Pancreas (tissue), 10 donors: Measurements from ENCODE around the gene CACNA2D3. TPM values are rescaled to one million over a fixed set of nuclear protein-coding genes. Genes with fewer than 3 reads are reported as not detected.

ENCODE experiments used
- ATAC-seq, 4 donors: fragments of 200-7000 bp; cut with Tn5 transposase; one replicate each; pipeline versions ENCODE4 v1.8.0 to v1.9.1; 2020; ENCODE audit warnings: mild to moderate bottlenecking in 4 of 4, moderate library complexity in 4 of 4
- DNase-seq, 6 donors: peaks; one replicate each; pipeline ENCODE4 v3.0.0-alpha.2; 2020
- FAIRE-seq: peaks from 2 replicates; lab custom pipeline; 2012; peaks lifted over from hg19 to GRCh38; lab: Jason Lieb, UNC
- H3K27ac ChIP-seq, 4 donors: fragments of 200-600 bp; sonication (generic); 1 replicate in 3 of 4; 2 replicates in 1 of 4; pipeline versions ENCODE4 v1.5.0 to v1.8.0; 2020
- H3K27me3 ChIP-seq, 4 donors: fragments of 200-600 bp; one replicate each; pipeline ENCODE4 v1.8.0; 2021
- H3K36me3 ChIP-seq, 3 donors: fragments of 200-600 bp; sonication (generic) in 1 of 3; one replicate each; pipeline versions ENCODE4 v1.5.0 to v1.8.0; 2020 to 2021
- H3K4me1 ChIP-seq, 3 donors: fragments of 200-600 bp; one replicate each; pipeline ENCODE4 v1.8.0; 2021
- H3K4me3 ChIP-seq, 4 donors: fragments of 200-600 bp; sonication (generic) in 2 of 4; one replicate each; pipeline versions ENCODE4 v1.5.0 to v1.8.0; 2020 to 2021
- H3K9me3 ChIP-seq, 4 donors: fragments of 200-600 bp; one replicate each; pipeline ENCODE4 v1.8.0; 2021
- WGBS, 2 donors: extraction: QIAGEN DNeasy Blood & Tissue Kit; methylation state at CpG; one replicate each; pipeline ENCODE4 v1.1.7; 2013; 5-methylcytosine and 5-hydroxymethylcytosine counted together
- intact Hi-C, 3 donors: fragments of 100-400 bp; cut with DNase I; formaldehyde crosslinking; loops; one replicate each; pipeline versions ENCODE4 v1.11.1 to v1.14.2; 2022
- polyA plus RNA-seq, 2 donors: library from polyadenylated mRNA; stranded (reverse); fragments of 200-250 nt; gene quantifications; one replicate each; pipeline ENCODE4 v1.2.3, GENCODE V29; 2013
- total RNA-seq, 6 donors: library from RNA; stranded (reverse); fragmentation: NEBNext Ultra II Directional in 4 of 6; extraction: Animal tissue kit (Norgen Biotek cat#: 25700) in 4 of 6; gene quantifications; one replicate each; pipeline versions ENCODE4 v1.2.1 to v1.2.4, GENCODE V29; 2021 to 2023
- TF ChIP-seq, protein P1 (sequence below), 4 donors: fragments of 200-600 bp; sonication (generic) in 3 of 4; IDR thresholded peaks; one replicate each; pipeline versions ENCODE4 v1.5.0 to v1.8.0; 2021; ENCODE audit warnings: antibody characterized with exemption in 4 of 4
- donor health status: healthy with polysubstance abuse.
- donor health status: DM: no; HTN: no; CAD: no; lungs with moderate emphysema.
- donor health status: DM: no; HTN: no; CAD: no.
- donor health status: control.
- donor health status: control.
- donor health status: Bipolar disorder and iron deficiency.
- donor health status: DM: yes; HTN: yes; CAD: no.
- donor health status: DM: no; HTN: no; CAD: no.
- donor health status: DM: no; HTN: no; CAD: no.
- donor health status: DM: yes; HTN: yes; CAD: no.

CACNA2D3 gene
- total and polyA plus RNA-seq, 8 donors = 0.19 to 0.75 (median 0.37) TPM; not detected in 2

DNA sequence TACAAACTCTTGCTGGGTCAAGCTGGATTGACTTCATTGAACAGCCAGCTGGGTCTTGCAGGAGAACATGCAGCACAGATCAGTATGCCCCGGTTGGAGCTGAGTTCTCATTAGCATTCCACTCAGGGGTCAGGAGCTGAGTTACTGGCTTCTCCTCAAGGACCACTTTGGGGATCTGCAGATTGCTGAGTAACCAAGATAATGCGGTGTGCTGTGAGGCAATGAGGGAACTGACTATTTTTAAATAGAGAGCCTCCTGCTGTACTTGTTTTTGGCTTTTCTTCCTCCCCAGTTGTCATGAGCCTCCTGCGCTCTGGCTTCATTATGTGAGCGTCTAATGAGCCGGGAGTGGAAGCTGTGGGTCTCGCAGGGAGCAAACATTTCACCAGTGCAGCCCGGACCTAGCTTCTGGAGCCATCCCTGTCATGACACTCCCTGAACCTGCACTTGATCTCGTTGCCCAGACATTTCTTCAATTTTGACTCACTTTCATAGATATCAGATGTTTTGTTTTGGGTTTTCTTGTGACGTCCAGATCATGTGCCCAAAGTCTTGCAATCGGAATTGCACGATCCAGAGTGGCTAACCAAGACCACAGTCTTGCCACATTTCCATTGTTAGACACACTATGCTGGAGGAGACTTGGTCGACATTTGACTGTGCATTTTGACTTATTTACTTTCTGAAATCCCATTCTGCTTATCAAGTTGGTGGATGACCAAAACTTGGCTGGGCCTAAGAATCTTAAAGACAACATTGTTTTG lies 478.3 kb downstream of the CACNA2D3 start:
- Histone ChIP-seq H3K27me3 (no peaks in the 10 kb centered on the region), H3K4me1 (no peaks in the 10 kb centered on the region), H3K4me3 (no peak overlapping the region), H3K9me3 (no peaks in the 10 kb centered on the region), H3K36me3 (no peaks in the 10 kb centered on the region), H3K27ac (no peak overlapping the region)
- DNase-seq = no peak
- 50 to 56% methylated on average over 12 of the region's 12 CpGs for WGBS, 2 donors
- ATAC-seq = no peak
- no peak for FAIRE-seq
- TF ChIP-seq, protein P1, sequence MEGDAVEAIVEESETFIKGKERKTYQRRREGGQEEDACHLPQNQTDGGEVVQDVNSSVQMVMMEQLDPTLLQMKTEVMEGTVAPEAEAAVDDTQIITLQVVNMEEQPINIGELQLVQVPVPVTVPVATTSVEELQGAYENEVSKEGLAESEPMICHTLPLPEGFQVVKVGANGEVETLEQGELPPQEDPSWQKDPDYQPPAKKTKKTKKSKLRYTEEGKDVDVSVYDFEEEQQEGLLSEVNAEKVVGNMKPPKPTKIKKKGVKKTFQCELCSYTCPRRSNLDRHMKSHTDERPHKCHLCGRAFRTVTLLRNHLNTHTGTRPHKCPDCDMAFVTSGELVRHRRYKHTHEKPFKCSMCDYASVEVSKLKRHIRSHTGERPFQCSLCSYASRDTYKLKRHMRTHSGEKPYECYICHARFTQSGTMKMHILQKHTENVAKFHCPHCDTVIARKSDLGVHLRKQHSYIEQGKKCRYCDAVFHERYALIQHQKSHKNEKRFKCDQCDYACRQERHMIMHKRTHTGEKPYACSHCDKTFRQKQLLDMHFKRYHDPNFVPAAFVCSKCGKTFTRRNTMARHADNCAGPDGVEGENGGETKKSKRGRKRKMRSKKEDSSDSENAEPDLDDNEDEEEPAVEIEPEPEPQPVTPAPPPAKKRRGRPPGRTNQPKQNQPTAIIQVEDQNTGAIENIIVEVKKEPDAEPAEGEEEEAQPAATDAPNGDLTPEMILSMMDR (IDR thresholded peaks at IDR 0.05) = no peak
- intact Hi-C loops = no loop called here

DNA sequence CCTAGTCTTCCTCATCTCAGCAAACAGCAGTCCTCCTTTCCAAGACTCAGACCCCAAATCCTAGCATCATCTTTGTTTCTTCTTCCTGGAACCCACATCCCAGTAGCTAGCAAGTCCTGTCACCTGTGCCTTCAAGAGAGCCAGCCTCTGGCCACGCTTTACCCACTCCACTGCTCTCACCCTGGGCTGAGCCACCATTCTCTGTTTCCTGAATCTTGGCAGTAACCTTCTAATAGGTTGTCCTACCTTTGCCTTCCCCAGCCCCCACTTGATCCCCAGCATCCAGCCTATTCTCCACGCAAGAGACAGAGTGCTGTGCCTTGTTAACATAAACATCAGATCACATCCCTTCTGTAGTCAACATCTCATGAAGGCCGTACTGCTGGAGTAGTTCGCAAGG lies 482.1 kb downstream of the CACNA2D3 start:
- no peaks in the 10 kb centered on the region for H3K9me3 ChIP-seq
- no peak overlapping the region for H3K4me3 ChIP-seq
- no peaks in the 10 kb centered on the region for H3K27me3 ChIP-seq
- no peaks in the 10 kb centered on the region for H3K36me3 ChIP-seq
- H3K4me1 ChIP-seq = no peaks in the 10 kb centered on the region
- no peak for DNase-seq
- FAIRE-seq = no peak
- no peak for ATAC-seq
- TF ChIP-seq, protein P1 (IDR thresholded peaks at IDR 0.05) = no peak
- 81 to 83% methylated on average over 4 of the region's 4 CpGs for WGBS, 2 donors
- intact Hi-C loops = no loop called here
- no peak overlapping the region for H3K27ac ChIP-seq

DNA sequence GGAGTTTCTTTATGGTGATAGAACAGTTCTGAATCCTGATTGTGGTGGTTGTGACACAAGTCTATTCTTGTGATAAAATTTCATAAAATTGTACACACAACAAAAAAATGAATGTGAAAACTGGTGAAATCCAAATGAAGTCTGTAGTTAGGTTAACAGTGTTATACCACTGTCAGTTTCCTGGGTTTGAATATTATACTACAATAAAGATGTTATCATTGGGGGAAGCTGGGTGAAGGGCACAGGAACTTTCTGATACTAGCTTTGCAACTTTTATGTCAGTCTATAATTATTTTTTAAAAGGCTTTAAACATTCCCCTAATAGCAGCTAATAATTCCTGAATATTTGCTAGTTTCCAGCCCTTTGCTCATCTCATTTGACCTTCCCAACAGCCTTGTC lies 485.7 kb downstream of the CACNA2D3 start:
- no peak for FAIRE-seq
- H3K27ac ChIP-seq = no peak overlapping the region
- H3K4me3 ChIP-seq = no peak overlapping the region
- ATAC-seq = no peak
- no peaks in the 10 kb centered on the region for H3K4me1 ChIP-seq
- intact Hi-C loops = no loop called here
- no peaks in the 10 kb centered on the region for H3K9me3 ChIP-seq
- H3K36me3 ChIP-seq = no peaks in the 10 kb centered on the region
- no peak for DNase-seq
- H3K27me3 ChIP-seq = no peaks in the 10 kb centered on the region
- TF ChIP-seq, protein P1 (IDR thresholded peaks at IDR 0.05) = no peak

DNA sequence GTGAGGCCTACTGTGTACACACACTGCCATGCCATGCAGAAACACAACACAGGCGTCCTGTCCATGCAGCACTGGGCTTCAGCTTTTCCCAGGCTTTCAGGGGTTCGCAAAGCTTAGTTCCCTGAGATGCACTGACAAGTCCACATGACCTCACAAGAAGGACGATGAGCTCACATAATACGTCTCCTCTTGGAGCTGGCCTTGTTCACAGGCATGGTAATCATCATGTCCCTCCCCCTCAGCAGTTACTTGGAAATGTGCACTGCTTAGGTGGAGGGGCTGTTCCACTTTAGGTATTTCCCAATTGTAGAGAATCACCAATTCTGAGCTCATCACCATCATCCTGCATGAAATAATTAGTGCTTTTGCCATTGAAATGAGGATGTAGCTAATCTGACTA lies 496.7 kb downstream of the CACNA2D3 start:
- no peaks in the 10 kb centered on the region for H3K27me3 ChIP-seq

DNA sequence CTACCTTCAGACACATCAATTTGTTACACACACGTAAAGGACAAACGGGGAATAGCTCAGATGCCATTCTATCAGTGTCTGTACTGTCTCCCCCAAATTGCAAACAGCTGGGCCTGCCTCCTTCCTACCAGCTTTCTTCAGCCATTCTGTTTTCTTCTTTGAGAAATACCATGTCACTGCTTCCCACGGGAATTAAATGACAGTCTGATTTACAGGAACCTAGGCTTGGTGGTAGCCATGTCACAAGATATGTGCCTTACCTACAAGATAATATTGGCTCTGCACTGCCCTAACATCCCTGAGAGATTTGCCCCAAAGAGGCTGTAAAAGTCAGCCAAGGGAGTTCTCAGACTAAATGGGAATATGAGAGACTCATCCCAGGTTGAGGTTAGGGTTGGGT lies 497.2 kb downstream of the CACNA2D3 start:
- H3K27ac ChIP-seq = no peak overlapping the region
- DNase-seq = no peak
- 45 to 54% methylated on average over 3 of the region's 3 CpGs for WGBS, 2 donors
- ATAC-seq = no peak
- intact Hi-C loops = no loop called here
- no peaks in the 10 kb centered on the region for H3K36me3 ChIP-seq
- no peaks in the 10 kb centered on the region for H3K9me3 ChIP-seq
- FAIRE-seq = no peak
- no peak overlapping the region for H3K4me3 ChIP-seq
- TF ChIP-seq, protein P1 (IDR thresholded peaks at IDR 0.05) = no peak
- no peaks in the 10 kb centered on the region for H3K27me3 ChIP-seq
- no peaks in the 10 kb centered on the region for H3K4me1 ChIP-seq

More for the DNA sequence above, 496.7 kb downstream of the CACNA2D3 start:
- Histone ChIP-seq H3K27ac (no peak overlapping the region), H3K4me1 (no peaks in the 10 kb centered on the region), H3K4me3 (no peak overlapping the region), H3K9me3 (no peaks in the 10 kb centered on the region), H3K36me3 (no peaks in the 10 kb centered on the region)
- FAIRE-seq (no peak), DNase-seq (no peak), ATAC-seq (no peak)
- WGBS, 2 donors = 64% methylated on average over 4 of the region's 4 CpGs
- intact Hi-C loops = no loop called here
- TF ChIP-seq, protein P1 (IDR thresholded peaks at IDR 0.05) = no peak
